Hepatocyte (in vitro differentiated cells): ENCODE data around the gene ZNF681.

ENCODE experiments used
- EZH2 ChIP-seq: fragments of 200-600 bp; sonication (generic); IDR thresholded peaks from 2 replicates; pipeline ENCODE4 v1.6.1; 2016; ENCODE audit warnings: antibody characterized with exemption, mild to moderate bottlenecking, borderline replicate concordance
- TF ChIP-seq, protein P1 (sequence below): fragments of 200-600 bp; sonication (generic); IDR thresholded peaks from 2 replicates; pipeline ENCODE4 v1.5.1; 2016; ENCODE audit warnings: antibody characterized with exemption, mild to moderate bottlenecking; ENCODE audit not compliant: poor library complexity

GRCh38 chr19:23771316-23771715 lies 12.6 kb upstream of the ZNF681 start:
- TF ChIP-seq EZH2: no peak
- TF ChIP-seq, protein P1, sequence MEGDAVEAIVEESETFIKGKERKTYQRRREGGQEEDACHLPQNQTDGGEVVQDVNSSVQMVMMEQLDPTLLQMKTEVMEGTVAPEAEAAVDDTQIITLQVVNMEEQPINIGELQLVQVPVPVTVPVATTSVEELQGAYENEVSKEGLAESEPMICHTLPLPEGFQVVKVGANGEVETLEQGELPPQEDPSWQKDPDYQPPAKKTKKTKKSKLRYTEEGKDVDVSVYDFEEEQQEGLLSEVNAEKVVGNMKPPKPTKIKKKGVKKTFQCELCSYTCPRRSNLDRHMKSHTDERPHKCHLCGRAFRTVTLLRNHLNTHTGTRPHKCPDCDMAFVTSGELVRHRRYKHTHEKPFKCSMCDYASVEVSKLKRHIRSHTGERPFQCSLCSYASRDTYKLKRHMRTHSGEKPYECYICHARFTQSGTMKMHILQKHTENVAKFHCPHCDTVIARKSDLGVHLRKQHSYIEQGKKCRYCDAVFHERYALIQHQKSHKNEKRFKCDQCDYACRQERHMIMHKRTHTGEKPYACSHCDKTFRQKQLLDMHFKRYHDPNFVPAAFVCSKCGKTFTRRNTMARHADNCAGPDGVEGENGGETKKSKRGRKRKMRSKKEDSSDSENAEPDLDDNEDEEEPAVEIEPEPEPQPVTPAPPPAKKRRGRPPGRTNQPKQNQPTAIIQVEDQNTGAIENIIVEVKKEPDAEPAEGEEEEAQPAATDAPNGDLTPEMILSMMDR: no peak
